LHCN-M2 (cell line): Measurements from ENCODE around the gene NETO2. TPM values are rescaled to one million over a fixed set of nuclear protein-coding genes. Genes with fewer than 3 reads are reported as not detected.
"Not testable (repeated sequence)": the region's sequence is repeated elsewhere in the genome, so short reads cannot be mapped to it uniquely, and the experiment has no call there.

ENCODE experiments used
- DNase-seq: peaks from one replicate; pipeline ENCODE4 v3.0.0-alpha.2; 2012; ENCODE audit warnings: low read depth
- total RNA-seq: library from RNA; depleted of rRNA; stranded (reverse); fragments of >200 nt; gene quantifications from 2 replicates; pipeline ENCODE4 v1.2.3, GENCODE V29; 2014

The NETO2 gene
- total RNA-seq, 1 experiment from 2014 or later = 33.0 TPM

- no peak for DNase-seq
Observed at GRCh38 chr16:47136099-47136842, 7.5 kb downstream of the NETO2 start.

- no peak for DNase-seq
Observed at GRCh38 chr16:47134550-47134949, 9.2 kb downstream of the NETO2 start.

- no peak for DNase-seq
Observed at GRCh38 chr16:47132308-47132707, 11.4 kb downstream of the NETO2 start.

GRCh38 chr16:47129755-47130435 lies 13.8 kb downstream of the NETO2 start:
- no peak for DNase-seq

GRCh38 chr16:47127541-47127940 lies 16.2 kb downstream of the NETO2 start:
- DNase-seq = no peak

GRCh38 chr16:47125757-47126156 lies 18.0 kb downstream of the NETO2 start:
- no peak for DNase-seq

- DNase-seq = no peak
Observed at GRCh38 chr16:47113130-47113529, 30.6 kb downstream of the NETO2 start.

- peak; percentile 3 for DNase-seq
Observed at GRCh38 chr16:47110939-47111338, 32.8 kb downstream of the NETO2 start.

- no peak for DNase-seq
Observed at GRCh38 chr16:47109361-47109760, 34.4 kb downstream of the NETO2 start.

GRCh38 chr16:47102921-47103320 lies 40.8 kb downstream of the NETO2 start:
- not testable (repeated sequence) for DNase-seq

- not testable (repeated sequence) for DNase-seq
Observed at GRCh38 chr16:47097154-47097553, 46.6 kb downstream of the NETO2 start.

- DNase-seq = no peak
Observed at GRCh38 chr16:47096297-47096696, 47.4 kb downstream of the NETO2 start.

GRCh38 chr16:47084198-47084597 lies 59.5 kb downstream of the NETO2 start:
- no peak for DNase-seq

GRCh38 chr16:47082099-47082865 lies 61.5 kb downstream of the NETO2 start:
- no peak for DNase-seq

GRCh38 chr16:47081115-47081514 lies 62.6 kb downstream of the NETO2 start:
- no peak for DNase-seq

GRCh38 chr16:47079860-47080259 lies 63.9 kb downstream of the NETO2 start:
- no peak for DNase-seq

- no peak for DNase-seq
Observed at GRCh38 chr16:47073223-47074155, 70.3 kb downstream of the NETO2 start.

GRCh38 chr16:47072158-47072557 lies 71.6 kb downstream of the NETO2 start:
- DNase-seq = no peak

GRCh38 chr16:47069841-47070584 lies 73.7 kb downstream of the NETO2 start:
- DNase-seq = no peak

GRCh38 chr16:47069313-47069712 lies 74.4 kb downstream of the NETO2 start:
- no peak for DNase-seq

- DNase-seq = no peak
Observed at GRCh38 chr16:47067203-47067602, 76.5 kb downstream of the NETO2 start.
